Measurements from ENCODE around the gene PPM1L.
"Not testable (repeated sequence)": the region's sequence is repeated elsewhere in the genome, so short reads cannot be mapped to it uniquely, and the experiment has no call there.

DNA sequence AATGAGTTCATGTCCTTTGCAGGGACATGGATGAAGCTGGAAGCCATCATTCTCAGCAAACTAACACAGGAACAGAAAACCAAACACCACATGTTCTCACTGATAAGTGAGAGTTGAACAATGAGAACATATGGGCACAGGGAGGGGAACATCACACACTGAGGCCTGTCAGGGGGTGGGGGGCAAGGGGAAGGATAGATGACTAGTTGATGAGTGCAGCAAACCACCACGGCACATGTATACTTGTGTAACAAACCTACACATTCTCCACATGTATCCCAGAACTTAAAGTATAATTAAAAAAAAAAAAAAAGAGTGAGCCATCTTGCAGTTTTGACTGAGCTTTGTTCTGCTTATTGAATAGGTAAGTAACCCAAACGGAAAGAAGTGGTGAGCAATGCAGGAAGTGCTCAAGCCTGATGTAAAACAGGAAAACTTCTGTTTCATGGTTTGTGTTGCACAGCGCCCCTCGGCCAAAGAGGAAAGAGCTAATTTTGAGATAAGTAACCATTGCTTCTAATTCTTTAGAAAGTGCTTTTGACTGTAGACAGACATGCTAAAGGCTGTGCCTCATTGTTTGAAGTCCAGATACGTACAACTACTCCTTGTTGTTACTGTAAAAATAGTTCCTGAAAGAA, 279.0 kb downstream of the PPM1L start:
- not testable (repeated sequence) for TF ChIP-seq EZH2 (IDR thresholded peaks at IDR 0.05; ENCODE audit: low read length)
- TF ChIP-seq, protein P1, sequence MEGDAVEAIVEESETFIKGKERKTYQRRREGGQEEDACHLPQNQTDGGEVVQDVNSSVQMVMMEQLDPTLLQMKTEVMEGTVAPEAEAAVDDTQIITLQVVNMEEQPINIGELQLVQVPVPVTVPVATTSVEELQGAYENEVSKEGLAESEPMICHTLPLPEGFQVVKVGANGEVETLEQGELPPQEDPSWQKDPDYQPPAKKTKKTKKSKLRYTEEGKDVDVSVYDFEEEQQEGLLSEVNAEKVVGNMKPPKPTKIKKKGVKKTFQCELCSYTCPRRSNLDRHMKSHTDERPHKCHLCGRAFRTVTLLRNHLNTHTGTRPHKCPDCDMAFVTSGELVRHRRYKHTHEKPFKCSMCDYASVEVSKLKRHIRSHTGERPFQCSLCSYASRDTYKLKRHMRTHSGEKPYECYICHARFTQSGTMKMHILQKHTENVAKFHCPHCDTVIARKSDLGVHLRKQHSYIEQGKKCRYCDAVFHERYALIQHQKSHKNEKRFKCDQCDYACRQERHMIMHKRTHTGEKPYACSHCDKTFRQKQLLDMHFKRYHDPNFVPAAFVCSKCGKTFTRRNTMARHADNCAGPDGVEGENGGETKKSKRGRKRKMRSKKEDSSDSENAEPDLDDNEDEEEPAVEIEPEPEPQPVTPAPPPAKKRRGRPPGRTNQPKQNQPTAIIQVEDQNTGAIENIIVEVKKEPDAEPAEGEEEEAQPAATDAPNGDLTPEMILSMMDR (optimal IDR thresholded peaks at IDR 0.05 in 1 of 3, IDR thresholded peaks at IDR 0.05 in 1 of 3, conservative IDR thresholded peaks at IDR 0.05 in 1 of 3; ENCODE audit: extremely low read depth in 1 of 3, insufficient read depth in 2 of 3, low read length in 3 of 3): not testable (repeated sequence)

Measured in keratinocyte (primary cell).